Peyer's patch (tissue), 4 donors: ENCODE data around the gene ALDOB. TPM values are rescaled to one million over a fixed set of nuclear protein-coding genes. Genes with fewer than 3 reads are reported as not detected.

ENCODE experiments used
- DNase-seq, 3 donors: peaks; one replicate each; pipeline ENCODE4 v3.0.0-alpha.2; 2017 to 2019
- H3K27ac ChIP-seq, 4 donors: fragments of 200-600 bp; sonication (generic); one replicate each; pipeline ENCODE4 v1.5.1; 2016 to 2019
- H3K27me3 ChIP-seq, 2 donors: fragments of 200-600 bp; sonication (generic); one replicate each; pipeline ENCODE4 v1.5.1; 2019
- H3K36me3 ChIP-seq, 3 donors: fragments of 200-600 bp; sonication (generic); one replicate each; pipeline ENCODE4 v1.5.1; 2016 to 2019
- H3K4me1 ChIP-seq, 4 donors: fragments of 200-600 bp; sonication (generic); one replicate each; pipeline ENCODE4 v1.5.1; 2016 to 2019
- H3K4me3 ChIP-seq, 4 donors: fragments of 200-600 bp; sonication (generic); 1 replicate in 3 of 4; 2 replicates in 1 of 4; pipeline ENCODE4 v1.5.1; 2016 to 2019; ENCODE audit warnings: mild to moderate bottlenecking in 1 of 4
- H3K9me3 ChIP-seq, 4 donors: fragments of 200-600 bp; sonication (generic); one replicate each; pipeline ENCODE4 v1.5.1; 2016 to 2019; ENCODE audit warnings: mild to moderate bottlenecking in 1 of 4
- POLR2A ChIP-seq, 2 donors: fragments of 450-650 bp; IDR thresholded peaks; one replicate each; pipeline ENCODE4 v1.5.1; 2017; ENCODE audit warnings: antibody characterized with exemption in 2 of 2, mild to moderate bottlenecking in 2 of 2, moderate library complexity in 2 of 2
- total RNA-seq, 4 donors: library from RNA; depleted of rRNA; stranded (reverse); fragments of >200 nt; gene quantifications; one replicate each; pipeline ENCODE4 v1.1.0, GENCODE V29; 2016
- TF ChIP-seq, protein P1 (sequence below), 6 experiments: fragments of 450-650 bp in 4 of 6; fragments of 200-600 bp in 2 of 6; sonication (generic) in 1 of 6; IDR thresholded peaks; one replicate each; pipeline ENCODE4 v1.5.1; 2017 to 2019; ENCODE audit warnings: antibody characterized with exemption in 6 of 6, mild to moderate bottlenecking in 3 of 6, moderate library complexity in 1 of 6

Gene ALDOB
- total RNA-seq, 4 donors from 2014 or later = 852 to 11,538 (median 10,067) TPM

DNA sequence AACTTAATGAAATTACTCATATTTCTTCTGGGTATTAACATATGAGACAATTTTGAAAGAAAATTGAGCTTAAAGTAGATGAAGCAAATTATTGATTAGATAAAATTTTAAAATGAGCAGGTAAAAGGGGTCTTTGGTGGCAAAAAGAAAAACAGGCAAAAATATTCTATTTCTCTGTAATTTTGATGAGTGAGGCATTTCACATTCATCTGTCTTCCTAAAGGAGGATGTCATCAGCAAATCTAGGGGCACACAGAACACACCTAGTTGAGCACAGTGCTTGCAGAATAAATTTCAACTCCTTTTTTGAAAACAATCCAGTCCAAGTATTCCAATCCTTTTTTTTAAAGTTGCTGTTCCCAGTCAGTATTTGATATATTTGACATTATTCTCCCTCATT lies 20.7 kb downstream of the ALDOB start:
- H3K4me3 ChIP-seq = no peak overlapping the region
- no peaks in the 10 kb centered on the region for H3K27me3 ChIP-seq
- no peak for TF ChIP-seq POLR2A (IDR thresholded peaks at IDR 0.05)
- TF ChIP-seq, protein P1, sequence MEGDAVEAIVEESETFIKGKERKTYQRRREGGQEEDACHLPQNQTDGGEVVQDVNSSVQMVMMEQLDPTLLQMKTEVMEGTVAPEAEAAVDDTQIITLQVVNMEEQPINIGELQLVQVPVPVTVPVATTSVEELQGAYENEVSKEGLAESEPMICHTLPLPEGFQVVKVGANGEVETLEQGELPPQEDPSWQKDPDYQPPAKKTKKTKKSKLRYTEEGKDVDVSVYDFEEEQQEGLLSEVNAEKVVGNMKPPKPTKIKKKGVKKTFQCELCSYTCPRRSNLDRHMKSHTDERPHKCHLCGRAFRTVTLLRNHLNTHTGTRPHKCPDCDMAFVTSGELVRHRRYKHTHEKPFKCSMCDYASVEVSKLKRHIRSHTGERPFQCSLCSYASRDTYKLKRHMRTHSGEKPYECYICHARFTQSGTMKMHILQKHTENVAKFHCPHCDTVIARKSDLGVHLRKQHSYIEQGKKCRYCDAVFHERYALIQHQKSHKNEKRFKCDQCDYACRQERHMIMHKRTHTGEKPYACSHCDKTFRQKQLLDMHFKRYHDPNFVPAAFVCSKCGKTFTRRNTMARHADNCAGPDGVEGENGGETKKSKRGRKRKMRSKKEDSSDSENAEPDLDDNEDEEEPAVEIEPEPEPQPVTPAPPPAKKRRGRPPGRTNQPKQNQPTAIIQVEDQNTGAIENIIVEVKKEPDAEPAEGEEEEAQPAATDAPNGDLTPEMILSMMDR (IDR thresholded peaks at IDR 0.05) = no peak
- no peaks in the 10 kb centered on the region for H3K4me1 ChIP-seq
- no peak for DNase-seq
- no peak overlapping the region for H3K27ac ChIP-seq
- peaks cover 0 to 33% (median 12%) of the 10 kb centered on the region in 4 donors for H3K9me3 ChIP-seq
- no peaks in the 10 kb centered on the region for H3K36me3 ChIP-seq

DNA sequence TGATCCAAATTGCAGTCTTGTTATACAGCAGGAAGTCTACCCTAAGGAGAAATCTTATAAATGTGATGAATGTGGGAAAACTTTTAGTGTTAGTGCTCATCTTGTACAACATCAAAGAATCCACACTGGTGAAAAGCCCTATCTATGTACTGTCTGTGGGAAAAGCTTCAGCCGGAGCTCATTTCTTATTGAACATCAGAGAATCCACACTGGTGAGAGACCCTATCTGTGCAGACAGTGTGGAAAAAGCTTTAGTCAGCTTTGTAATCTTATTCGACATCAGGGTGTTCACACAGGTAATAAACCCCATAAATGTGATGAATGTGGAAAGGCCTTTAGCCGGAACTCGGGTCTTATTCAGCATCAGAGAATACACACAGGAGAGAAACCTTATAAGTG lies 26.5 kb downstream of the ALDOB start:
- H3K4me1 ChIP-seq = no peaks in the 10 kb centered on the region
- TF ChIP-seq, protein P1 (IDR thresholded peaks at IDR 0.05) = no peak
- no peak for TF ChIP-seq POLR2A (IDR thresholded peaks at IDR 0.05)
- H3K27me3 ChIP-seq = no peaks in the 10 kb centered on the region
- no peak overlapping the region for H3K4me3 ChIP-seq
- DNase-seq = no peak
- peaks cover 0 to 55% (median 5%) of the 10 kb centered on the region in 3 donors for H3K36me3 ChIP-seq
- H3K27ac ChIP-seq = no peak overlapping the region
- peaks cover 4 to 83% (median 22%) of the 10 kb centered on the region in 4 donors for H3K9me3 ChIP-seq

DNA sequence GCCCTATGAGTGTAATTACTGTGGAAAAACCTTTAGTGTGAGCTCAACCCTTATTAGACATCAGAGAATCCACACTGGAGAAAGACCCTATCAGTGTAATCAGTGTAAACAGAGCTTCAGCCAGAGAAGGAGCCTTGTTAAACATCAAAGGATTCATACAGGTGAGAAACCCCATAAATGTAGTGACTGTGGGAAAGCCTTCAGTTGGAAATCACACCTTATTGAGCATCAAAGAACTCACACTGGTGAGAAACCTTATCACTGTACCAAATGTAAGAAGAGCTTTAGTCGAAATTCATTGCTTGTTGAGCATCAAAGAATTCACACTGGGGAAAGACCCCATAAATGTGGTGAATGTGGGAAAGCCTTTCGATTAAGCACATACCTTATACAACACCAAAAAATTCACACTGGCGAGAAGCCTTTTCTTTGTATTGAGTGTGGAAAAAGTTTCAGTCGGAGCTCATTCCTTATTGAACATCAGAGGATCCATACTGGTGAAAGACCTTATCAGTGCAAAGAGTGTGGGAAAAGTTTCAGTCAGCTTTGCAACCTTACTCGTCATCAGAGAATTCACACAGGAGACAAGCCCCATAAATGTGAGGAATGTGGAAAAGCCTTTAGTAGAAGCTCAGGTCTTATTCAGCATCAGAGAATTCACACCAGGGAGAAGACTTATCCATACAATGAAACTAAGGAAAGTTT lies 27.0 kb downstream of the ALDOB start:
- no peak for DNase-seq
- TF ChIP-seq POLR2A (IDR thresholded peaks at IDR 0.05) = no peak
- TF ChIP-seq, protein P1 (IDR thresholded peaks at IDR 0.05) = no peak
- no peak overlapping the region for H3K27ac ChIP-seq
- H3K9me3 ChIP-seq = peaks cover 4 to 81% (median 22%) of the 10 kb centered on the region in 4 donors
- no peak overlapping the region for H3K4me3 ChIP-seq
- H3K27me3 ChIP-seq = no peaks in the 10 kb centered on the region
- peaks cover 0 to 61% (median 7%) of the 10 kb centered on the region in 3 donors for H3K36me3 ChIP-seq
- H3K4me1 ChIP-seq = no peaks in the 10 kb centered on the region

DNA sequence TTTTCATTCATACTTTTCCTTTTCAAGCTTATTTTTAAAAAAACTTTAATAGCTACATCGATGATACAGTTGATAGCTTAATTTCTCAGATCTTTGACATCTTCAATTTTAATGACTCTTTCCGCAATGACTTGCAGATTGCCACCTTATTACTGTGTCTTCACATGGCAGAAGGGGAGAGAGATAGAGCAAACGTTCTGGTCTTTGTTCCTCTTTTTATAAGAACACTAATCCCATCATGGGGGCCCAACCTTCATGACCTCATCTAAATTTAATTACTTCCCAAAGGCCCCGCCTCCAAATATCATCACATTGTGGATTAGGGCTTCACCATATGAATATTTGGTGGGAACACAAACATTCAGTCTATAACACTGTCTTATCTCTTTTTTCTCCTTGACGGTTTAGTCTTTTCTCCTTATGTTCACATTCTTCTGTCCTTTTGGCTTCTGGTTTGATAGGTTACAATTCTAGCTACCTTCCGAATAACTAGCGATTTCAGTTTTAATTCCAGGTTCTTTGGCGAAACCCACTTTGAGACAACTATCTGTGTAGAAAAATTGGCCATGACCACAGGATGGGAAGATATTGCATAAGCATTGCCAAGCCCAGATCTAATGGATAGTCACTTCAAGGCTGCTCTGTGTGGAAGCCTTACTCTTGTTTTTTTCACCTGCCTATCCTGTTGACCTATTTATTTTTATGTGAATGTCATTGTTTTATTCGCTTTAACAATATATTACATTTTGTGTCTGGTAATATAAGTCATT lies 31.9 kb downstream of the ALDOB start:
- no peak overlapping the region for H3K27ac ChIP-seq
- no peaks in the 10 kb centered on the region for H3K27me3 ChIP-seq
- H3K4me1 ChIP-seq = peaks cover 0 to 23% (median 5%) of the 10 kb centered on the region in 4 donors
- H3K4me3 ChIP-seq = no peak overlapping the region
- DNase-seq = no peak
- TF ChIP-seq, protein P1 (IDR thresholded peaks at IDR 0.05) = no peak
- no peak for TF ChIP-seq POLR2A (IDR thresholded peaks at IDR 0.05)
- H3K36me3 ChIP-seq = peaks cover 0 to 87% (median 7%) of the 10 kb centered on the region in 3 donors
- peaks cover 2 to 47% (median 6%) of the 10 kb centered on the region in 4 donors for H3K9me3 ChIP-seq

DNA sequence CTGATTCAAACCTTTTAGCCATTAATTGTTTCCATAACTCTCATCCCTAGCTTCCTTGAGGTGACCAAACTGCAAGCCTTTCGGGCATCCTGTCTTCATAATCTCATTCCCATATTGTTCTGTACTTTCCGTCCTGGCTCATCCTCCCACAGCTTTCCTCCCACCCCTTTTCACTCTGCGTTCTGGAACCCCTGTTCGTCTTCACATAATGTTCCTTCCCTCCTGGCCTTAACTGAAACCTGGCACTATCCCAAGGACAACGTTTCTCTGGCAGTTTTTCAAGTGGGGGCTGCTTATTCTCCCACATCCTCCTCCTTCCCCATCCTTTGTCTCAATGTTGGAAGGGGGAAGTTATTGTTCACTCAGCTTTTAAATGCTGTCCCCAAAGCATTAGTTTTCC lies 35.5 kb downstream of the ALDOB start:
- H3K27me3 ChIP-seq = no peaks in the 10 kb centered on the region
- peak overlapping the region in 2 of 4 donors; percentile 77 to 91 for H3K4me3 ChIP-seq
- peaks cover 0 to 11% (median 0%) of the 10 kb centered on the region in 4 donors for H3K9me3 ChIP-seq
- peaks cover 0 to 52% (median 3%) of the 10 kb centered on the region in 3 donors for H3K36me3 ChIP-seq
- DNase-seq = no peak
- TF ChIP-seq, protein P1 (IDR thresholded peaks at IDR 0.05) = no peak
- TF ChIP-seq POLR2A (IDR thresholded peaks at IDR 0.05) = no peak
- no peak overlapping the region for H3K27ac ChIP-seq
- peaks cover 0 to 37% (median 9%) of the 10 kb centered on the region in 4 donors for H3K4me1 ChIP-seq
